Measurements from ENCODE around the gene GRAPL.
A peak's percentile ranks its signal among the peaks of the same experiment; 100 is the strongest.
"Not testable (repeated sequence)": the region's sequence is repeated elsewhere in the genome, so short reads cannot be mapped to it uniquely, and the experiment has no call there.

The GRAPL gene

GRCh38 chr17:19129500-19129899 lies 2.1 kb downstream of the GRAPL start:
- H3K27ac ChIP-seq (ENCODE audit: low read depth, low read length, poor library complexity, severe bottlenecking); H3K79me2 ChIP-seq (ENCODE audit: insufficient read depth, low read length); H3K4me2 ChIP-seq (ENCODE audit: low read length); H3K9me3 ChIP-seq (ENCODE audit: low read length); H3K36me3 ChIP-seq (ENCODE audit: insufficient read depth, low read length); H3K4me3 ChIP-seq (ENCODE audit: low read depth, low read length, poor library complexity, severe bottlenecking); H3K9me2 ChIP-seq (ENCODE audit: low read depth, low read length); H3F3A ChIP-seq (ENCODE audit: insufficient read depth, low read length); H3K9ac ChIP-seq (ENCODE audit: low read length); H2AFZ ChIP-seq (ENCODE audit: low read length); H3K27me3 ChIP-seq (ENCODE audit: insufficient read depth, low read length); H4K20me1 ChIP-seq (ENCODE audit: insufficient read depth, low read length): not testable (repeated sequence)
- peaks cover 14% of the 10 kb centered on the region for H3K4me1 ChIP-seq (ENCODE audit: insufficient read depth, low read length, severe bottlenecking)

- H4K20me1 ChIP-seq (ENCODE audit: insufficient read depth, low read length); H2AFZ ChIP-seq (ENCODE audit: low read length); H3K4me2 ChIP-seq (ENCODE audit: low read length); H3K4me3 ChIP-seq (ENCODE audit: low read depth, low read length, poor library complexity, severe bottlenecking); H3K9ac ChIP-seq (ENCODE audit: low read length); H3K27ac ChIP-seq (ENCODE audit: low read depth, low read length, poor library complexity, severe bottlenecking); H3K36me3 ChIP-seq (ENCODE audit: insufficient read depth, low read length); H3K9me3 ChIP-seq (ENCODE audit: low read length); H3F3A ChIP-seq (ENCODE audit: insufficient read depth, low read length); H3K27me3 ChIP-seq (ENCODE audit: insufficient read depth, low read length); H3K9me2 ChIP-seq (ENCODE audit: low read depth, low read length); H3K79me2 ChIP-seq (ENCODE audit: insufficient read depth, low read length): not testable (repeated sequence)
- H3K4me1 ChIP-seq (ENCODE audit: insufficient read depth, low read length, severe bottlenecking) = peaks cover 12% of the 10 kb centered on the region
Observed at GRCh38 chr17:19131108-19131507, 3.7 kb downstream of the GRAPL start.

- not testable (repeated sequence) for H3K9me2 ChIP-seq (ENCODE audit: low read depth, low read length); H3K36me3 ChIP-seq (ENCODE audit: insufficient read depth, low read length); H3K27me3 ChIP-seq (ENCODE audit: insufficient read depth, low read length); H2AFZ ChIP-seq (ENCODE audit: low read length); H4K20me1 ChIP-seq (ENCODE audit: insufficient read depth, low read length); H3K9me3 ChIP-seq (ENCODE audit: low read length); H3K27ac ChIP-seq (ENCODE audit: low read depth, low read length, poor library complexity, severe bottlenecking); H3K4me2 ChIP-seq (ENCODE audit: low read length); H3F3A ChIP-seq (ENCODE audit: insufficient read depth, low read length); H3K4me3 ChIP-seq (ENCODE audit: low read depth, low read length, poor library complexity, severe bottlenecking); H3K9ac ChIP-seq (ENCODE audit: low read length); H3K79me2 ChIP-seq (ENCODE audit: insufficient read depth, low read length)
- H3K4me1 ChIP-seq (ENCODE audit: insufficient read depth, low read length, severe bottlenecking) = peaks cover 12% of the 10 kb centered on the region
Observed at GRCh38 chr17:19131772-19132171, 4.4 kb downstream of the GRAPL start.

- H3K9ac ChIP-seq (ENCODE audit: low read length); H3K36me3 ChIP-seq (ENCODE audit: insufficient read depth, low read length); H3F3A ChIP-seq (ENCODE audit: insufficient read depth, low read length); H3K4me2 ChIP-seq (ENCODE audit: low read length); H3K9me2 ChIP-seq (ENCODE audit: low read depth, low read length); H3K27me3 ChIP-seq (ENCODE audit: insufficient read depth, low read length); H3K4me3 ChIP-seq (ENCODE audit: low read depth, low read length, poor library complexity, severe bottlenecking); H4K20me1 ChIP-seq (ENCODE audit: insufficient read depth, low read length); H3K79me2 ChIP-seq (ENCODE audit: insufficient read depth, low read length); H3K9me3 ChIP-seq (ENCODE audit: low read length); H2AFZ ChIP-seq (ENCODE audit: low read length): not testable (repeated sequence)
- Histone ChIP-seq H3K4me1 (ENCODE audit: insufficient read depth, low read length, severe bottlenecking) (peaks cover 12% of the 10 kb centered on the region), H3K27ac (ENCODE audit: low read depth, low read length, poor library complexity, severe bottlenecking) (peak overlapping the region; percentile 82)
Observed at GRCh38 chr17:19133793-19134192, 6.4 kb downstream of the GRAPL start.

- H3K36me3 ChIP-seq (ENCODE audit: insufficient read depth, low read length); H3K27ac ChIP-seq (ENCODE audit: low read depth, low read length, poor library complexity, severe bottlenecking); H3K4me3 ChIP-seq (ENCODE audit: low read depth, low read length, poor library complexity, severe bottlenecking); H3K79me2 ChIP-seq (ENCODE audit: insufficient read depth, low read length); H3K9me3 ChIP-seq (ENCODE audit: low read length); H3K4me2 ChIP-seq (ENCODE audit: low read length); H3F3A ChIP-seq (ENCODE audit: insufficient read depth, low read length); H3K9me2 ChIP-seq (ENCODE audit: low read depth, low read length); H3K27me3 ChIP-seq (ENCODE audit: insufficient read depth, low read length); H3K9ac ChIP-seq (ENCODE audit: low read length); H4K20me1 ChIP-seq (ENCODE audit: insufficient read depth, low read length); H2AFZ ChIP-seq (ENCODE audit: low read length): not testable (repeated sequence)
- H3K4me1 ChIP-seq (ENCODE audit: insufficient read depth, low read length, severe bottlenecking) = peaks cover 12% of the 10 kb centered on the region
Observed at GRCh38 chr17:19135391-19135790, 8.0 kb downstream of the GRAPL start.

GRCh38 chr17:19136138-19136537 lies 8.7 kb downstream of the GRAPL start:
- H3K4me2 ChIP-seq (ENCODE audit: low read length); H3K27ac ChIP-seq (ENCODE audit: low read depth, low read length, poor library complexity, severe bottlenecking); H3F3A ChIP-seq (ENCODE audit: insufficient read depth, low read length); H3K36me3 ChIP-seq (ENCODE audit: insufficient read depth, low read length); H3K9me2 ChIP-seq (ENCODE audit: low read depth, low read length); H4K20me1 ChIP-seq (ENCODE audit: insufficient read depth, low read length); H2AFZ ChIP-seq (ENCODE audit: low read length); H3K27me3 ChIP-seq (ENCODE audit: insufficient read depth, low read length); H3K4me3 ChIP-seq (ENCODE audit: low read depth, low read length, poor library complexity, severe bottlenecking); H3K9me3 ChIP-seq (ENCODE audit: low read length); H3K79me2 ChIP-seq (ENCODE audit: insufficient read depth, low read length); H3K9ac ChIP-seq (ENCODE audit: low read length): not testable (repeated sequence)
- peaks cover 12% of the 10 kb centered on the region for H3K4me1 ChIP-seq (ENCODE audit: insufficient read depth, low read length, severe bottlenecking)

- peaks cover 16% of the 10 kb centered on the region for H3K4me1 ChIP-seq (ENCODE audit: insufficient read depth, low read length, severe bottlenecking)
- not testable (repeated sequence) for H3K9me2 ChIP-seq (ENCODE audit: low read depth, low read length); H3K4me2 ChIP-seq (ENCODE audit: low read length); H3K79me2 ChIP-seq (ENCODE audit: insufficient read depth, low read length); H3K36me3 ChIP-seq (ENCODE audit: insufficient read depth, low read length); H3K9me3 ChIP-seq (ENCODE audit: low read length); H3K4me3 ChIP-seq (ENCODE audit: low read depth, low read length, poor library complexity, severe bottlenecking); H2AFZ ChIP-seq (ENCODE audit: low read length); H3K27me3 ChIP-seq (ENCODE audit: insufficient read depth, low read length); H4K20me1 ChIP-seq (ENCODE audit: insufficient read depth, low read length); H3F3A ChIP-seq (ENCODE audit: insufficient read depth, low read length); H3K9ac ChIP-seq (ENCODE audit: low read length)
- H3K27ac ChIP-seq (ENCODE audit: low read depth, low read length, poor library complexity, severe bottlenecking) = peak overlapping the region; percentile 86
Observed at GRCh38 chr17:19136605-19137004, 9.2 kb downstream of the GRAPL start.

- not testable (repeated sequence) for H3K27me3 ChIP-seq (ENCODE audit: insufficient read depth, low read length); H3F3A ChIP-seq (ENCODE audit: insufficient read depth, low read length); H3K79me2 ChIP-seq (ENCODE audit: insufficient read depth, low read length); H3K9ac ChIP-seq (ENCODE audit: low read length); H3K36me3 ChIP-seq (ENCODE audit: insufficient read depth, low read length); H3K4me3 ChIP-seq (ENCODE audit: low read depth, low read length, poor library complexity, severe bottlenecking); H4K20me1 ChIP-seq (ENCODE audit: insufficient read depth, low read length); H3K9me3 ChIP-seq (ENCODE audit: low read length); H3K4me2 ChIP-seq (ENCODE audit: low read length); H3K27ac ChIP-seq (ENCODE audit: low read depth, low read length, poor library complexity, severe bottlenecking); H3K9me2 ChIP-seq (ENCODE audit: low read depth, low read length); H2AFZ ChIP-seq (ENCODE audit: low read length)
- peaks cover 12% of the 10 kb centered on the region for H3K4me1 ChIP-seq (ENCODE audit: insufficient read depth, low read length, severe bottlenecking)
Observed at GRCh38 chr17:19137959-19138358, 10.6 kb downstream of the GRAPL start.

All from OCI-LY1 (cell line).